Stimulated activated CD8-positive, alpha-beta memory T cell treated with anti-CD3 and anti-CD28 coated beads, Interleukin-4, amount 100 ng/mL, for 48 hours (primary cell): ENCODE data around the gene NDUFB2.
"Not testable (repeated sequence)": the region's sequence is repeated elsewhere in the genome, so short reads cannot be mapped to it uniquely, and the experiment has no call there.

Experiments used
- DNase-seq: peaks from one replicate; pipeline ENCODE4 v3.0.0-alpha.2; 2020

NDUFB2 gene

DNA sequence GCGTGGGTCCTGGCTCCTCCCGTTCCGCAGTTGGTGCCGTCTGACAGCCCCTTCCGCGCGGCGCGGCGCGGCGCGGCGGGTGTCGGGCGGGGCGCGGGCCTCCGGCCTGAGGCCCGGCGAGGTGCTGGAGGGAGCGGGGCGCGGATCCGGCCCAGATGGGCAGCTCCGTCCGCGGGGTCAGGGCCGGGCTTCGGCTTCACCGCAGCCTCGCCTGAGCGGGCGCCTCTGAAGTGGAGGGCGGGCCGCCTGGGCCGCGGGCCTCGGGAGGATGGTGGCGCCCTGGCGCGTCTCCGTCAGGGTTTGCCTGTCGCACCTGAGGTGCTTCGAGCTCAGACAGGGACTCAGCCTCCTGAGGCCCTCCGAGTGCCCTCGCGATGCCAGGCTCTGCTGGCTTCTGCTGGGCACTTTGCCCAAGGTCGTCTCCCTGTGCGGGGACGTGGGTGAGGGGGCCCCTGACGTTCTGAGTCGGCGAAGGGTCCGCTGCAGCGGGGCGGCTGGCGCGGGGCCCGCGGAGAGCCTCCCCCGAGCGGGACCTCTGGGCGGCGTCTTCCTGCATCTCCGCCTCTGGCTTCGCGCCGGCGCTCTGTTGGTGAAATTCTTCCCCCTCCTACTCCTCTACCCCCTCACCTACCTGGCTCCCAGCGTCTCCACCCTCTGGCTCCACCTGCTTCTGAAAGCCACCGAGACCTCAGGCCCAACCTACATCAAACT is 23.3 kb upstream of the NDUFB2 start:
- peak; percentile 65 for DNase-seq

- peak; percentile 32 for DNase-seq
These were observed 22.7 kb upstream of the NDUFB2 start for GRCh38 chr7:140673774-140674155.

- no peak for DNase-seq
These were observed 22.1 kb upstream of the NDUFB2 start for GRCh38 chr7:140674356-140674800.

DNA sequence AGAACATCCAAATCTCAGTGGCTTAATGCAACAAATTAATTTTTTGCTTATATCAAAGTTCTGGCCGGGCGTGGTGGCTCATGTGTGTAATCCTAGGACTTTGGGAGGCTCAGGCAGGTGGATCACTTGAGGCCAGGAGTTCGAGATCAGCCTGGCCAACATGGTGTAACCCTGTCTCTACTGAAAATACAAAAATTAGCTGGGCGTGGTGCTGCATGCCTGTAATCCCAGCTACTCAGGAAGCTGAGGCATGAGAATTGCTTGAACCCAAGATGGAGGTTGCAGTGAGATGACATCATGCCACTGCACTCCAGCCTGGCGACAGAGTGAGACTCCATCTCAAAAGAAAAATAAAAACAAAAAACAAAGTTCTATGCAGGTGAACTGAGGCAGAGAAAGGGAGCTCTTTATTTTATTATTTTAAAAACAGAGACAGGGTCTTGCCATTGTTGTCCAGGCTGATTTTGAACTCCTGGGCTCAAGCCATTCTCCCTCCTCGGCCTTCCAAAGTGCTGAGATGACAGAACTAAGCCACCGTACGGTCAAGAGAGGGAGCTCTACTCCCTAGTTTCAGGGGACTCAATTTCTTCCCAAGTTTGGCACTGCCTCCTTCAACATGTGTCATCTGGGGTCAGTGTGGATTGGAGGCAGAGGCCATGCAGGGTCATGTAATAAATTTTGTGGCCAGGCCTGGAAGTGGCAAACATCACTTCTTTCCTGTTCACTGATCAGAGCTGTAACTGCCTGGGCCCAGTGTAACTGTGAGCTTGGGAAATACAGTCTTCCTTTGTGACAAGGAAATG is 21.4 kb upstream of the NDUFB2 start:
- DNase-seq = no peak

DNA sequence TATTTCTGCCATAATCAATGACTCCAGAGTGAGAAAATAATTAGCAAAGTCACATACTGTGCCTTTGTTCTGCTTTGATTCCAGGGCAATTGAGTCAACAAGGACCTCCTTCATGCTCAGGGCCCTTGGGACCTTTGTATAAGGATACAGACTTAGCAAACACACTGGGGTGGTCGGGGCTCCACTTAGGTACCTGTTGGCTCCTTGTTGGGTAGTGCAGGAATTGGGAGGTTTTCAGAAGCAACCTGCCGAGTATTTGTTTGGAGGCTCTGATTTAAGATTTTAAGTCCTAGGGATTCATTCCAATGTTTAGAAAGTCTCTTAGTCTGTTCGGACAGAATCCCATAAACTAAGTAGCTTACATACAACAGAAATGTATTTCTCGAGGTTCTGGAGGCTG is 20.8 kb upstream of the NDUFB2 start:
- DNase-seq = no peak

DNA sequence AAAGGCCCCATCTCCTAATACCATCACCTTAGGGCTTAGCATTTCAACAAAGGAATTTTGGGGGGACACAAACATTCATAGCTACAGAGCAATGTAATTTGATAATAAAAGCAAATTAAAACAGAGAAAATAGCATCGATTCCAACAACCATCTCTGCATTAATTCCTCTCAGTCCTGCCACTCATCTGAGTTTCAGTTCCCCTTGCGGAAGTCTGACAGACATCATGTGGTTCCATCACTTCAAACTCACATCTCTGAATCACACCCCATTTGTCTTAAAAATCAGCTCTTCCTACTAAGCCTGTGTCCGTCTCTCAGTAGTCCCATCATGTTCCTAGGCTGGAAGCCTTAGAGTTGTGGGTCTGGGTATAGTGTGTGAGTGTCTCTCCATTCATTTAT is 20.2 kb upstream of the NDUFB2 start:
- DNase-seq = no peak

DNA sequence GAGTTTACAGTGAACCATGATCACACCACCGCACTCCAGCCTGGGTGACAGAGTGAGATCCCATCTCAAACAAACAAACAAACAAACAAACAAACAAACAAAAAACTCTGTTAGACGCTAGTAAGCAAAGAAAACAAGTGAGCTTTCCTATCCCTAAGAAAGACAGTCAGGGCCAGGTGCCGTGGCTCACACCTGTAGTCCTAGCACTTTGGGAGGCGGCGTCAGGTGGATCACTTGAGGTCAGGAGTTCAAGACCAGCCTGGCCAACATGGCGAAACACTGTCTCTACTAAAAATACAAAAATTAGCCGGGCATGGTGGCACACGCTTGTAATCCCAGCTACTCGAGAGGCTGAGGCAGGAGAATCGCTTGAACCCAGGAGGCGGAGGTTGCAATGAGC is 19.6 kb upstream of the NDUFB2 start:
- not testable (repeated sequence) for DNase-seq

- no peak for DNase-seq
These were observed 19.0 kb upstream of the NDUFB2 start for GRCh38 chr7:140677496-140677895.

GRCh38 chr7:140678081-140678815 is 18.3 kb upstream of the NDUFB2 start:
- no peak for DNase-seq

DNA sequence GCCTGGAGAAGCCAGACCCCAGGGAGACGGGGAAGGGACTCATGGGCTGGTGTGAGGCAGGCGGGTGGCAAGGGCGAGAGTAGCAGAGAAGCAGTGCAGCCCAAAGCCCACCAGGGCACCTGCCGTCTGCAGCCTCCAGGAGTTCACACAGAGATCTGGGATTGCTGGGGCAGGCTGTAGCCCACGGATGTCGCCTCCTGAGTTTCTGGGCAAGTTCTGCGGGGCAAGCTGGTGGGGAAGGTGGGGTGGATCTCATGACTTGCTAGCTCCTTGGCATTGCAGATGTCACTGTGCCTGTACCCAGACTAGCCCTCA is 17.7 kb upstream of the NDUFB2 start:
- DNase-seq = no peak

- no peak for DNase-seq
These were observed 17.3 kb upstream of the NDUFB2 start for GRCh38 chr7:140679186-140679585.

- DNase-seq = no peak
These were observed 15.6 kb upstream of the NDUFB2 start for GRCh38 chr7:140680886-140681285.

DNA sequence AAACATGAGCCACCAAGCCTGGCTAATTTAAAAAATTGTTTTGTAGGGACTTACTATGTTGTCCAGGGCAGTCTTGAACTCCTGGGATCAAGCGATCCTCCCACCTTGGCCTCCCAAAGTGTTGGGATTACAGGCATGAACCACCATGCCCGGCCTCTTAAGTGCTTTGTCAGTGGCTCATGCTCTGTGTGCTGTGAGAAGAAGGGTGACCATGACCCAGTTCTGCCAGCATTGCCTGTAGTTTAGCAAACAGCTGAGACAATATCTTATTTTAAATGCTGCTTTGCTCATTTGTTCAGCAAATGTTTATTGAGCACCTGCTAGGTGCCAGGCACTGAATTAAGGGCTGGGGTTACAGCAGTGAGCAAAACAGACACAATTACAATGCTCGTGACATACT is 14.7 kb upstream of the NDUFB2 start:
- no peak for DNase-seq

GRCh38 chr7:140683657-140684056 is 12.9 kb upstream of the NDUFB2 start:
- DNase-seq = no peak

DNA sequence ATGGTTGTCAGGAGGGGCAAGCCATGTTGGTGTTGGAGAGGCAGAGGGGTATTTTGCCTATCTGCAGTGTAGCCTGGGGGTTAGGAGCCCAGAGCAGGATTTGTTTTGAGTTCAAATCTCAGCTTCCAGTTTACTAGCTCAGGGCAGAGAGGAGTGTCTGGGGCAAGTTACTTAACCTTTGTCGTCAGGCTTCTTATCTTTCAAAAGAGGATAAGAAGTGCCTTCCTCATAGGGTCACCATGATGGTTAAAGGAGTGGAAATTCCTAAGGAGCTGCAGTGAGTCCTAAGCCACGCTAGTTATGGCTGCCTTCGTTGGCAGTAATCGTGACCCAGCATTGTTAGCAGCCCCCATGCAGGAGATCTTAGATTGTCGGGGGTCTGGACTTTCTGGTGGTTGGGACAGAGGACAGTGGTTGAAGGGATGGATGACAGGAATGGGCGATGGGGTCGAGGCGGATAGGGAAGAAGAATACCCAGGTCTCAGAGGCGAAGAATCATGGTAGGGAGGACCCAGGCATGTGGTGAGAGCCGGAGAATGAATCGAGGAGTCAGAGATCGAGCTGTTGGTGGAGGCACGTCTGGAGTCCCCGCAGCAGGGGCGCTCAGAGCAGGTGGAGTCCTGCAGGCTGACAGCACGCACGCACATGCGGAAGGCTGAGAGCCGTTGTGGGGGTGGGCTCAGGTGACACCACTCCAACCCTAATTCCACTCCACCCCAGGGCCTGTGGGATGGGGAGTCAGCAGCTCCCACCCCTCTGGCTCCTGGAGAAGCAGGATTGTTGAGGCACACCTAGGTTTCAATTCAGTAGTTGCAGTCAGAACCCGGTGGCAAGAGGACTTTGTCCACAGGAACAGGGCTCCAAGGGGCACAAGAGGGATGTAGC is 12.2 kb upstream of the NDUFB2 start:
- DNase-seq = no peak

DNA sequence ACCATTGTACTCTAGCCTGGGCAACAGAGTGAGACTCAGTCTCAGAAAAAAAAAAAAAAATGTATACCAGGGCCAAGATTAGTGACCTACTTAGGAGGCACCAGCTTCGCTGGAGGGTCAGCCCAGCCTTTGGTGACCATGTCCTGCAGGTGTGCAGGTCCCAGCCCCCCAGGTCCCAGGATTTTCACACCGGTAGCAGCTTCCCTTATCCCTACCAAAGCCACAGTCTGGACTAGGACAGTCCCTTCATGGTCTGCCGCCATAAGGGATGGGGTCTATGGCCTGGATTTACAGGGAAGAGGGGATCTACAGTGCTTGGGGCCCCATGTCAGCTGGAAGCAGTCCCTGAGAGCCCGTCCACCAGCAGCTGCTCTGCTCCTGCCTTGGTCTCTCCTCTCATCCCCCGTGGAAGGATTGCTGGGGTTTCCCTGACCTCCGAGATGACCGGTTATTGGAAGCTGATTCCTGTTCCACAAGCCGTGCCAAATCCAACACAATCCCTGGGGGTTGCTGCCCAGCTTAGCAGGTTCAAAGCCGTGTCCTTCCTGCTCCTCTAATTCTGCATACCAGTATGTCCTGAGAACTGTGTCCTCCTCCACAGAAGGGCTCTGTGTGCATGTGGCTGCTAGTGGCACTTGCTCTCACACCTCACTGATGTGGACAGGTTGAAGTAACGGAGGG is 11.0 kb upstream of the NDUFB2 start:
- no peak for DNase-seq

- DNase-seq = no peak
These were observed 9.6 kb upstream of the NDUFB2 start for GRCh38 chr7:140686921-140687320.

GRCh38 chr7:140688341-140688740 is 8.2 kb upstream of the NDUFB2 start:
- DNase-seq = no peak

- DNase-seq = no peak
These were observed 7.0 kb upstream of the NDUFB2 start for GRCh38 chr7:140689199-140690152.

DNA sequence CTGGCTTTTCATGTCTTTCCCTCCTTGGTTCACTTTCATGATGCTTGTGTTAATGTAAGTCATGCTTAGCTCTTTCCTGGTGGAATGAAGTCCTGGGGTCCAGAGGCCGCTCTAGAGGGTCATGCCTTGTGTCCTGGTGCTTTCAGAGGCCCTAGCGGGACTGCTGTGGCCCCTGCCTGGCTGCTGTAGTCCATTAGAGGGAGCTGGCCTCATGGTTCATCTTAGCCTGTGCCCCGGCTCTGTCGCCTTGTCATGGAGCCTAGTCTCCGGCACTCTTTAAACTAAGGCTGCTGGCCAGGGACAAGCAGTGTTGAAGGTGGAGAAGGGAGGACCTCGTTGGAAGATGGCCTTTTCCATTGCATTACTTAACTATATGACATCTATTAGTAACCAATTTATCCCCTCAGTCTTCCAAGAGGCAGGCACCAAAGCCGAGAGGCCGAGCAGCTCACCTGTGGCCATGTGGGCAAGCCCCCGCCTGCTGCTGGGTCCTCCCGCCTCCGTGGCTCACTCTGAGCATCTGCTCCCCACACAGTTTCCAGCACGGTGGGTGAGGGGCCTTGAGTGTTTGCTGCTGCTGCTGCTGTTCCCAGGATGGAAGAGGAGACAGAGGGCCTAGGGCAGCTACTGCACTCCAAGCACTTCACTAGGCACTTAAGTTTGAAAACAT is 5.0 kb upstream of the NDUFB2 start:
- no peak for DNase-seq
